Fibroblast of lung (primary cell): ENCODE results near the gene OSTN. TPM values are rescaled to one million over a fixed set of nuclear protein-coding genes. Genes with fewer than 3 reads are reported as not detected.

ENCODE experiments used
- DNase-seq, 2 donors: peaks; one replicate each; pipeline versions ENCODE4 v3.0.0 to v3.0.0-alpha.2; 2010; ENCODE audit warnings: low read depth in 2 of 2
- H2AFZ ChIP-seq: 2 replicates; pipeline ENCODE4 v1.5.1; 2012; ENCODE audit warnings: low read length, control low read depth, inconsistent platforms
- H3K27ac ChIP-seq: 2 replicates; pipeline ENCODE4 v1.5.1; 2011; ENCODE audit warnings: low read length, control low read depth; ENCODE audit not compliant: insufficient read depth
- H3K27me3 ChIP-seq: 2 replicates; pipeline ENCODE4 v1.5.1; 2011; ENCODE audit warnings: mild to moderate bottlenecking, low read length; ENCODE audit not compliant: control insufficient read depth, insufficient read depth
- H3K36me3 ChIP-seq: 2 replicates; pipeline ENCODE4 v1.5.1; 2011; ENCODE audit warnings: low read length; ENCODE audit not compliant: control insufficient read depth, insufficient read depth
- H3K4me1 ChIP-seq: 2 replicates; pipeline ENCODE4 v1.5.1; 2011; ENCODE audit warnings: low read length; ENCODE audit not compliant: control insufficient read depth, insufficient read depth; ENCODE audit errors: extremely low read depth
- H3K4me2 ChIP-seq: 2 replicates; pipeline ENCODE4 v1.5.1; 2011; ENCODE audit warnings: low read length, control low read depth; ENCODE audit not compliant: insufficient read depth; ENCODE audit errors: extremely low read depth
- H3K4me3 ChIP-seq, 4 experiments: fragments of 200-600 bp in 1 of 4; sonication (generic) in 1 of 4; replicated peaks in 1 of 4; 2 replicates each; pipeline ENCODE4 v1.5.1; 2011 to 2016; ENCODE audit warnings: low read length in 4 of 4, low read depth in 3 of 4, mild to moderate bottlenecking in 3 of 4, control low read depth in 2 of 4, inconsistent platforms in 1 of 4, mixed read lengths in 1 of 4; ENCODE audit not compliant: insufficient read depth in 1 of 4; ENCODE audit errors: control extremely low read depth in 1 of 4
- H3K79me2 ChIP-seq: 2 replicates; pipeline ENCODE4 v1.5.1; 2012; ENCODE audit warnings: mild to moderate bottlenecking, low read length, inconsistent platforms; ENCODE audit not compliant: control insufficient read depth, insufficient read depth
- H3K9ac ChIP-seq: 2 replicates; pipeline ENCODE4 v1.5.1; 2011; ENCODE audit warnings: mild to moderate bottlenecking, low read length, control low read depth; ENCODE audit not compliant: insufficient read depth
- H3K9me3 ChIP-seq: 2 replicates; pipeline ENCODE4 v1.5.1; 2012; ENCODE audit warnings: low read depth, low read length; ENCODE audit not compliant: control insufficient read depth, insufficient read depth
- H4K20me1 ChIP-seq: 2 replicates; pipeline ENCODE4 v1.5.1; 2011; ENCODE audit warnings: low read length; ENCODE audit not compliant: control insufficient read depth, insufficient read depth; ENCODE audit errors: extremely low read depth
- EZH2 ChIP-seq: IDR thresholded peaks from 2 replicates; pipeline ENCODE4 v1.5.1; 2012; ENCODE audit warnings: low read length, control low read depth, mild to moderate bottlenecking; ENCODE audit errors: missing control alignments
- polyA plus RNA-seq, 2 donors: library from polyadenylated mRNA; depleted of rRNA in 1 of 2; stranded (reverse) in 1 of 2; unstranded in 1 of 2; fragments of >200 nt; gene quantifications; 2 replicates each; pipeline ENCODE4 v1.2.1, GENCODE V29; 2011 to 2012; ENCODE audit warnings: missing spikeins in 1 of 2
- total RNA-seq: library from RNA; depleted of rRNA; stranded (reverse); fragments of >200 nt; gene quantifications from 2 replicates; pipeline ENCODE4 v1.2.1, GENCODE V29; 2014
- TF ChIP-seq, protein P1 (sequence below), 2 donors: IDR thresholded peaks in 1 of 2; conservative IDR thresholded peaks in 1 of 2; 1 replicate in 1 of 2; 2 replicates in 1 of 2; pipeline ENCODE4 v1.5.1; 2011 to 2012; ENCODE audit warnings: low read length in 2 of 2, control low read depth in 1 of 2, inconsistent platforms in 1 of 2, low read depth in 1 of 2, mild to moderate bottlenecking in 1 of 2

OSTN gene
- total and polyA plus RNA-seq, 2 donors (not counting 1 experiment from before 2014, with no cell fraction given) = 0.34 to 31.9 TPM

DNA sequence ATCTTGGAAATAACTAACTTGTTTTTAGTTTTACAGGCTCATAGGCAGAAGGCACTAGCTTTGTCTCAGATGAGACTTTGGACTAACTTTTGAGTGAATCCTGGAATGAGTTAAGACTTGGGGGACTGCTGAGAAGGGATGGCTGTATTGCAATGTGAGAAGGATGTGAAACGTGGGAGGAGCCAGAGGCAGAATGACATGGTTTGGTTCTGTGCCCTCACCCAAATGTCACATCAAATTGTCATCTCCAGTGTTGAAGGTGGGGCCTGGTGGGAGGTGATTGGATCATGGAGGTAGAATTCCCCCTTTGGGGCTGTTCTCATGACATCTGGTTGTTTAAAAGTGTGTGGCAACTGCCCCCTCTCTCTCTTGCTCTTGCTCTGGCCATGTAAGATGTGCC, 101.4 kb downstream of the OSTN start:
- Histone ChIP-seq H3K36me3 (no peaks in the 10 kb centered on the region), H2AFZ (no peak overlapping the region), H3K27me3 (no peaks in the 10 kb centered on the region), H3K4me2 (no peak overlapping the region), H3K79me2 (no peaks in the 10 kb centered on the region), H3K27ac (no peak overlapping the region), H3K4me1 (no peaks in the 10 kb centered on the region), H3K9ac (no peak overlapping the region), H3K4me3 (no peak overlapping the region), H3K9me3 (no peaks in the 10 kb centered on the region), H4K20me1 (no peaks in the 10 kb centered on the region)
- TF ChIP-seq, protein P1, sequence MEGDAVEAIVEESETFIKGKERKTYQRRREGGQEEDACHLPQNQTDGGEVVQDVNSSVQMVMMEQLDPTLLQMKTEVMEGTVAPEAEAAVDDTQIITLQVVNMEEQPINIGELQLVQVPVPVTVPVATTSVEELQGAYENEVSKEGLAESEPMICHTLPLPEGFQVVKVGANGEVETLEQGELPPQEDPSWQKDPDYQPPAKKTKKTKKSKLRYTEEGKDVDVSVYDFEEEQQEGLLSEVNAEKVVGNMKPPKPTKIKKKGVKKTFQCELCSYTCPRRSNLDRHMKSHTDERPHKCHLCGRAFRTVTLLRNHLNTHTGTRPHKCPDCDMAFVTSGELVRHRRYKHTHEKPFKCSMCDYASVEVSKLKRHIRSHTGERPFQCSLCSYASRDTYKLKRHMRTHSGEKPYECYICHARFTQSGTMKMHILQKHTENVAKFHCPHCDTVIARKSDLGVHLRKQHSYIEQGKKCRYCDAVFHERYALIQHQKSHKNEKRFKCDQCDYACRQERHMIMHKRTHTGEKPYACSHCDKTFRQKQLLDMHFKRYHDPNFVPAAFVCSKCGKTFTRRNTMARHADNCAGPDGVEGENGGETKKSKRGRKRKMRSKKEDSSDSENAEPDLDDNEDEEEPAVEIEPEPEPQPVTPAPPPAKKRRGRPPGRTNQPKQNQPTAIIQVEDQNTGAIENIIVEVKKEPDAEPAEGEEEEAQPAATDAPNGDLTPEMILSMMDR (conservative IDR thresholded peaks at IDR 0.05 in 1 of 2, IDR thresholded peaks at IDR 0.05 in 1 of 2; ENCODE audit: low read depth in 1 of 2, low read length in 2 of 2) = no peak
- TF ChIP-seq EZH2 = no peak
- no peak for DNase-seq

DNA sequence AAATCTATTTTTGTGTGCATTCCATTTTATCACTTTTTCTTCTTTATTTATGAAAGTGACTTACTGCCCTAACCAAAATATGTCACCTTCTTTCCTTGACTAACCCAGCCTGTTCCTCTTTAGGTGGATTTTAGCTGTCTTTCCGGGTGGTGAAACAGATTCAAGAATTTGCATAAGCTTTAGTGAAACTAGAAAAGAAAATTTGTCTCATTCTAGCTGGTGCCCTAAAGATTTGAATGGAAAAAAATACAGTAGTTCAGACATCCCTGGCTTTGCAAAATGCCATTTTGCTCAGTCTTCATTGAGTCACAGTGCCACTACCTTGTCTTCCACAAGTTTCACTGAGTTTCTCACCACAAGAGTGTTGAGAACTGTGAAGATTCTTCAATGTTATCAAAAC, 102.0 kb downstream of the OSTN start:
- Histone ChIP-seq H3K79me2 (no peaks in the 10 kb centered on the region), H3K4me1 (no peaks in the 10 kb centered on the region), H3K27me3 (no peaks in the 10 kb centered on the region), H3K4me2 (no peak overlapping the region), H2AFZ (no peak overlapping the region), H3K27ac (no peak overlapping the region), H3K9me3 (no peaks in the 10 kb centered on the region), H4K20me1 (no peaks in the 10 kb centered on the region), H3K9ac (no peak overlapping the region), H3K4me3 (no peak overlapping the region), H3K36me3 (no peaks in the 10 kb centered on the region)
- TF ChIP-seq EZH2 = no peak
- TF ChIP-seq, protein P1 (conservative IDR thresholded peaks at IDR 0.05 in 1 of 2, IDR thresholded peaks at IDR 0.05 in 1 of 2; ENCODE audit: low read depth in 1 of 2, low read length in 2 of 2) = no peak
- DNase-seq = no peak

DNA sequence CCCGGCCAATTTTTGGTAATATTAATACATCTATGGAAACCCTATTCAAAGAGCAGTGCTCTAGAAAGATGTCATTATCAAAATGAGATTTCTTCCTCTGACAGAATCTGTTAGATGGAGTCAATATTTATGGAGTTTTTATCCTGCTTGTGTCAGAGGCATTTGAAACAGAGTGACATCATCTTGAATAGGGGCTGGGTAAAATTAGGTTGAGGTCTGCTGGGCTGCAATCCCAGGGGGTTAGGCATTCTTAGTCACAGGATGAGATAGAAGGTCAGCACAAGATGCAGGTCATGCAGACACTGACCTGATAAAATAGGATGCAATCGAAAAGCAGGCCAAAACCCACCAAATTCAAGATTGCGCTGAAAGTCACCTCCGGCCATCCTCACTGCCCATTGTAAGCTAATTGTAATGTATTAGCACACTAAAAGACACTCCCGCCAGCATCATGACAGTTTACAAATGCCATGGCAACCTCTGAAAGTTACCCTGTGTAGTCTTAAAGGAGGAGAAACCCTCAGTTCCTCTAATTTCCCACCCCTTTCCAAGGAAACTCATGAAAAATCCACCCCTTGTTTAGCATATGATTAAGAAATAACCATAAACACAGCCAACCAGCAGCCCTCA, 102.9 kb downstream of the OSTN start:
- Histone ChIP-seq H3K4me1 (no peaks in the 10 kb centered on the region), H3K9me3 (no peaks in the 10 kb centered on the region), H4K20me1 (no peaks in the 10 kb centered on the region), H3K27ac (no peak overlapping the region), H3K79me2 (no peaks in the 10 kb centered on the region), H3K4me2 (no peak overlapping the region), H3K36me3 (no peaks in the 10 kb centered on the region), H3K9ac (no peak overlapping the region), H3K27me3 (no peaks in the 10 kb centered on the region), H3K4me3 (no peak overlapping the region), H2AFZ (no peak overlapping the region)
- TF ChIP-seq, protein P1 (conservative IDR thresholded peaks at IDR 0.05 in 1 of 2, IDR thresholded peaks at IDR 0.05 in 1 of 2; ENCODE audit: low read depth in 1 of 2, low read length in 2 of 2) = no peak
- TF ChIP-seq EZH2 = no peak
- DNase-seq = no peak
